Activated T-helper 1 cell treated with anti-CD3 and anti-CD28 coated beads, Interleukin-2, amount 50 U/mL, for 16 hours (primary cell): Measurements from ENCODE around the gene CLDN6.

ENCODE experiments used
- DNase-seq, 2 donors: peaks; one replicate each; pipeline ENCODE4 v3.0.0-alpha.2; 2020; ENCODE audit warnings: low read depth in 1 of 2, low spot score in 1 of 2

CLDN6 gene

GRCh38 chr16:3013998-3014690, 3.8 kb downstream of the CLDN6 start:
- no peak for DNase-seq

- DNase-seq = no peak
Measured at GRCh38 chr16:3013491-3013951, 4.5 kb downstream of the CLDN6 start.

- no peak for DNase-seq
Measured at GRCh38 chr16:3012828-3013420, 5.1 kb downstream of the CLDN6 start, which contains the start of gene CLDN9. Gene CLDN9, plus strand, starts transcription at chr16:3012923. Its CDS starts 440 bp downstream, at chr16:3013363.

- no peak for DNase-seq
Measured at GRCh38 chr16:3012246-3012645, 5.7 kb downstream of the CLDN6 start.

GRCh38 chr16:3010510-3010909, 7.5 kb downstream of the CLDN6 start:
- no peak for DNase-seq

- DNase-seq = no peak
Measured at GRCh38 chr16:3009568-3010390, 8.2 kb downstream of the CLDN6 start.

GRCh38 chr16:3008690-3009037, 9.3 kb downstream of the CLDN6 start:
- no peak for DNase-seq

GRCh38 chr16:3007957-3008689, 9.9 kb downstream of the CLDN6 start:
- no peak for DNase-seq

- no peak for DNase-seq
Measured at GRCh38 chr16:3007059-3007956, 10.7 kb downstream of the CLDN6 start.

GRCh38 chr16:3004781-3005284, 13.2 kb downstream of the CLDN6 start:
- no peak for DNase-seq

- no peak for DNase-seq
Measured at GRCh38 chr16:3004319-3004718, 13.7 kb downstream of the CLDN6 start.

GRCh38 chr16:3003582-3004270, 14.3 kb downstream of the CLDN6 start:
- DNase-seq = peak; percentile 90 to 94

GRCh38 chr16:3001316-3001715, 16.7 kb downstream of the CLDN6 start:
- no peak for DNase-seq

- no peak for DNase-seq
Measured at GRCh38 chr16:3000540-3000939, 17.4 kb downstream of the CLDN6 start.

- no peak for DNase-seq
Measured at GRCh38 chr16:2999929-3000328, 18.1 kb downstream of the CLDN6 start.

- no peak for DNase-seq
Measured at GRCh38 chr16:2996298-2996697, 21.7 kb downstream of the CLDN6 start.

GRCh38 chr16:2992383-2993081, 25.5 kb downstream of the CLDN6 start:
- no peak for DNase-seq

- DNase-seq = no peak
Measured at GRCh38 chr16:2991566-2992261, 26.3 kb downstream of the CLDN6 start.
